NB4 (cell line): ENCODE measurements around the gene MAP2K6.

Experiments used
- MYC ChIP-seq: IDR thresholded peaks from 2 replicates; pipeline ENCODE4 v1.6.1; 2011; ENCODE audit warnings: low read depth, low read length
- POLR2A ChIP-seq: IDR thresholded peaks from 2 replicates; pipeline ENCODE4 v1.6.1; 2011; ENCODE audit warnings: mild to moderate bottlenecking; ENCODE audit not compliant: insufficient read length; ENCODE audit errors: extremely low read depth
- TF ChIP-seq, protein P1 (sequence below): IDR thresholded peaks from one replicate; pipeline ENCODE4 v1.5.1; 2012; ENCODE audit warnings: low read depth, low read length
- TF ChIP-seq, protein P2 (sequence below): IDR thresholded peaks from 2 replicates; pipeline ENCODE4 v1.6.1; 2011; ENCODE audit warnings: low read depth, low read length

DNA sequence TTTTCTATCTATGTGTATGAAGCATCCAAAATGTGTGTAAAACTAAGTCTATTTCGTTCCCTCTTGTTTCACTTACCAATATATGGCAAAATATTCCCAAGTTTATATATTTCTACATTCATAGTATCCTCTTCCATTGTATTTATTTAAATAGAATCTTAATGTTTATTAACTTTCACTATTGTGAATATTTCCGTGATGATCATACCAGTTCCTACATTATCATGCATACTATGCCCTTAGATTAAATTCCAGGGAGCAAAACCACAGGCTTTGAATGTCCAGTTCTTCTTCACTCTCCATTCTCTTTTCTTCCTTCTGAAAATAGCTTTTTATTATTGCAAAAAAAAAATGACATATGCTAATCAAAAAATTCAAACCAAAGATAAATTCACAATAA, 4.0 kb downstream of the MAP2K6 start:
- TF ChIP-seq, protein P1, sequence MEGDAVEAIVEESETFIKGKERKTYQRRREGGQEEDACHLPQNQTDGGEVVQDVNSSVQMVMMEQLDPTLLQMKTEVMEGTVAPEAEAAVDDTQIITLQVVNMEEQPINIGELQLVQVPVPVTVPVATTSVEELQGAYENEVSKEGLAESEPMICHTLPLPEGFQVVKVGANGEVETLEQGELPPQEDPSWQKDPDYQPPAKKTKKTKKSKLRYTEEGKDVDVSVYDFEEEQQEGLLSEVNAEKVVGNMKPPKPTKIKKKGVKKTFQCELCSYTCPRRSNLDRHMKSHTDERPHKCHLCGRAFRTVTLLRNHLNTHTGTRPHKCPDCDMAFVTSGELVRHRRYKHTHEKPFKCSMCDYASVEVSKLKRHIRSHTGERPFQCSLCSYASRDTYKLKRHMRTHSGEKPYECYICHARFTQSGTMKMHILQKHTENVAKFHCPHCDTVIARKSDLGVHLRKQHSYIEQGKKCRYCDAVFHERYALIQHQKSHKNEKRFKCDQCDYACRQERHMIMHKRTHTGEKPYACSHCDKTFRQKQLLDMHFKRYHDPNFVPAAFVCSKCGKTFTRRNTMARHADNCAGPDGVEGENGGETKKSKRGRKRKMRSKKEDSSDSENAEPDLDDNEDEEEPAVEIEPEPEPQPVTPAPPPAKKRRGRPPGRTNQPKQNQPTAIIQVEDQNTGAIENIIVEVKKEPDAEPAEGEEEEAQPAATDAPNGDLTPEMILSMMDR, result no peak
- TF ChIP-seq POLR2A, result no peak
- TF ChIP-seq, protein P2, sequence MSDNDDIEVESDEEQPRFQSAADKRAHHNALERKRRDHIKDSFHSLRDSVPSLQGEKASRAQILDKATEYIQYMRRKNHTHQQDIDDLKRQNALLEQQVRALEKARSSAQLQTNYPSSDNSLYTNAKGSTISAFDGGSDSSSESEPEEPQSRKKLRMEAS, result no peak
- TF ChIP-seq MYC, result no peak
